ENCODE measurements around the gene GRHL3.

The GRHL3 gene

DNA sequence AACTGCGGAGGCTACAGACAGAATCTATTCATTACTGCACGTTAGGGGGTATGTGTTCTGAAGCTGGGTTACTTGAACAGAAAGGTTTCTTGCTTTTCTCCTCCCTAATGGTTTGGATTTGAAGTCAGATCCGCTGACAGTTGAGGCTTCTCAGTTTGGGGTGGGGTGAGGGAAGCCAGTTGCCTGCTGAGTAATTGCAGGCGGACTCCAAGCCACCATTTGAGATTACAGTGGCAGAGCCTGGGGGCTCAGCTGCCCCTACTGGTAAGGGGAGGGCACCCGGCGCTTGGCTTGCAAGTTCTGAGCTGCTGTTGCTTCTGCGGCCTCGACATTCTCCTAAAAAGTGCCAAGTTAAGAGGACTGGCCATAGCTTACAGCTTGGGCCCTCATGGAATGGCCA, 2.0 kb downstream of the GRHL3 start:
- no peak for TF ChIP-seq GATA2 (IDR thresholded peaks at IDR 0.05; ENCODE audit: low read depth, low read length)
- TF ChIP-seq GATA3 (IDR thresholded peaks at IDR 0.05; ENCODE audit: low read depth, low read length) = no peak

DNA sequence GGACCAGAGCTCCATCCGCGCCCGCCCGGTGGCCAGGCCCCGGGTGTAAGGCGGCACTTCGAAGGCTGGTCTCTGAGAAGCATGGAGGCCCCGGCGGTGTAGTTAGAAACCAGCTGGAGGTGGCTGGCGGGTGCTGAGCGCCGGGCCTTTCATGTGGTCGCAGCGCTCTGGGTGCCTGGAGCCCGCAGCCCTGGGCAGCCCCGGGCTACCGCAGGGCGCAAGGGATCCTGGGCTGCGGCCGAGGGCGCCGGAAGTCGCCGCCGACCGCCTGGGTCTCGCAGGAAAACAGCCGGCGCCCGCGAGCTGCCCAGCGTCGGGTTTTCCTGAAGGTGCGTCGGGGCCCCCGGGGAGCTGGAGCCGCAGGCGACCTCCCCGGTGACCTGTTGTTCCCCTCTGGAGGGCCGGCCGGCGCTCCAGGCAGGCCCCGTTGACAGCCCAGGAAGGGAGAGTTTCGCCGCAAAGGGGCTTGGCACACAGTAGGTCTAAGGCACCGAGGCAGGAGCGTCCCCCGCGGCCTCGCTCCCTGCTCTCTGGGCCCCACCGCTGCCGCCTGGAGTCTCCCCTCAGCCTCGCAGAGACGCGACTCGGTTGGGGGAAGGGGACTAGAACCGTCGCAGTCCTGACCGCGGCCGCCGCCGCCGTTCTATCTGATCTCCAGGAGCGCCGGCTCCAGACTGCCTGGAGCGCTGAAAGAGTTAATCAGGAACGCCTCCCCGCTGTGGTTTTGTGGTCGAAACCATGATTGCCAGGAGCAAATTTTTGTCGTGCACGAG, 2.7 kb downstream of the GRHL3 start:
- TF ChIP-seq GATA2 (IDR thresholded peaks at IDR 0.05; ENCODE audit: low read depth, low read length) (no peak), GATA3 (IDR thresholded peaks at IDR 0.05; ENCODE audit: low read depth, low read length) (no peak)

DNA sequence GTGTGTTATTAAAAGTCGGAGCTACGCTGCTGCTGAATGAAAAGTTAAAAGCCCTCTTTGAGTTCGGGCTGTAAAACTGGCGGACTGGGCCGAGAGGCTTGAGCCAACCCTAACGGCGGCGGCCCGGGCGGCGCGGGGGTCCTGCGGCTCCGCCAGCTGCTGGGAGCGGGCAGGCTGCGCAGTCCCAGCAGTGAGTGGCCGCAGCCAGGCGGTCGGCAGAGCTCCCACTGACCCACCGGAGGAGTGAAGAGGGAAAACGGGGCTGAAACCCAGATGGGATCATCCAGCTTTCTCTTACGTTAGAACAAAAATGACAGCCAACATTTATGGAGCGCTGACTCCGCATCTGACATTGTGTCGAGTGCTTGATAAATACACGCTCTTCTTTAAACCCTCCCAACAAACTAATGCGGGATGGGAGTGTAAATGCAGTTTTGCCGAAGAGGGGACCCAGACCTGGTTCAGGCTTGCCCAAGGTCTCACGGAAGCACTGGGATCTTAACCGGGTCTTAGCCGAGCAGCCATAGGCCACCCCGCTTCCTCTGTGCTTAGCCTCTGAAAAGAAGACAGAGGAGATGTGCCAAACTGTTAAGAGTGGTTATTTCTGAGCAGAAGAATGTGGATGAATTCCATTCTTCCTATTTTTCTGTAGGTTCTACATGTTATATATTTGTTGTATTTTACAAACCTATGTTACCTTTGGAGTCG, 3.5 kb downstream of the GRHL3 start:
- no peak for TF ChIP-seq GATA3 (IDR thresholded peaks at IDR 0.05; ENCODE audit: low read depth, low read length)
- TF ChIP-seq GATA2 (IDR thresholded peaks at IDR 0.05; ENCODE audit: low read depth, low read length) = no peak

DNA sequence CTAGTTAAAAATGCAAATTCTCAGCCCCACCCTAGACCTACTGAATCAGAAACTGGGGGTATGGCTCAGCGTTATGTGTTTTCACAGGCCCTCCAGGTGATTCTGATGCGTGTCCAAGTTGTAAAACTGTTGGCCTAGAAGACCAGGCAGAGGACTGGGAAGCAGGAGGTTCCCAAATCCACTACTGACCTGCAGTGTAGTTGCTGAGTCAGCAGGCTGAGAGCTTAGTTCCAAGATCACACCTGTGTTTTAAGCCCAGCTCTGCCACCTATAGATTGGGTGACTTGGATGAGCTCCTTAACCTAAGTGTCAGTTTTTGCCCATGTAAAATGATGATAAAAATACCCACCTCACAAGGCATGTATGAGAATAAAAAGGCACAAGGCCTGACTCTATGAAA, 4.1 kb downstream of the GRHL3 start:
- no peak for TF ChIP-seq GATA2 (IDR thresholded peaks at IDR 0.05; ENCODE audit: low read depth, low read length)
- TF ChIP-seq GATA3 (IDR thresholded peaks at IDR 0.05; ENCODE audit: low read depth, low read length) = no peak

DNA sequence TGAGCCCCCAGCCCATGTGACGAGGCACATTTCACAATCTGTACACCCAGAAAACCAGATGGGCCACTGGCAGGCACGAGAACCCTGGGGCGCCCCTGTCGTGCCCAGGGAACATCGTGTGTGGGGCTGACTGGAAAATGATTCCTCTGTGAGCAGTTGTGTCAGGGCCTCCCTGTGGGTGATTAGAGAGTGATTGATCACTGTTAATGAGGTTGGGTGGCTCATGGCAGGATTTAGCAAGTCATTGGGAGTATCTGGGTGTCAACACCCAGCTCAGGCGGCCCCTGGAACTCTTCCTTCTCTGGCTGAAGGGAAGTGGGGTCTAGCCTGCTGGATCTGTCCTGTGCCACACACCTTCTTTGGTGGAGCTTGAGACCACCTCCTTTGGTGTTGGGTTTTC, 5.7 kb downstream of the GRHL3 start:
- TF ChIP-seq GATA2 (IDR thresholded peaks at IDR 0.05; ENCODE audit: low read depth, low read length) = no peak
- no peak for TF ChIP-seq GATA3 (IDR thresholded peaks at IDR 0.05; ENCODE audit: low read depth, low read length)

DNA sequence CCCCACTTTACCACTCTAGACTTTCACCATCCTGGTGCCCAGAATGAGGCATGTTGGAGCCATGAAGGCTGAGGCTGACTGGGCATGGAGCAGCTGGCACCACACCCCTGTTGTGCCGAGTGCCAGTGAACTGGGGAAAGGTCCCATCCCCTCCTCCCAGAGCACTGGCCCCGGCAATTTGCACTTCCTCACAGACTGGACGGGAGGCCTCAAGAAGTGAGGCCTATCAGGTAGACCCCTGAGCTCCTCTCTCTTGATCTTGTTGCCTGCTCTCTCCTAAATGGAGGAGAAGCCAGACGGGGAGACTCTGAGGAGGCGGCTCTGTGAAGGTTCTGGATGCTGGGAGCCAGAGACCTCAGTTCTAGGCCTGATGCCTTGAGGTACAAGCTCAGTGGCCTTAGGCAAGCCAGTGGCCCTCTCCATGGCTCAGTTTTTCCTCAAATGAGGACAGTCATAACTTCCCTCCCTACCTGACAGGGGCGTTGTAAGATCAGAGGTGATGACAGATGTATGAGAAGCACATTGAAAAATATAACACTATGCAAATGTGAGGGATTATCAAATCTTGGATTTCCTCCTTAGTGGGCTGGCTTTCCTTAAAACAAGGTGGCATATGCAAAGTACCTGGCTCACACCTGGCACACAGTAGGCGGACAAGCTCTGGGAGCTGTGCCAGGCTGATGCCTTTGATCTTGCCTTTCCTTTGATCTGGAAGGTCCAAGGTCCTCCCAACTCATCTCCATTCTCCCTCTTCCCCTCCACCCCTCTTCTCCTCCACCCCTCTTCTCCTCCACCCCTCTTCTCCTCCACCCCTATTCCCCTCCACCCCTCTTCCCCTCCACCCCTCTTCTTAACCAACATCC, 6.7 kb downstream of the GRHL3 start:
- no peak for TF ChIP-seq GATA2 (IDR thresholded peaks at IDR 0.05; ENCODE audit: low read depth, low read length)
- no peak for TF ChIP-seq GATA3 (IDR thresholded peaks at IDR 0.05; ENCODE audit: low read depth, low read length)

DNA sequence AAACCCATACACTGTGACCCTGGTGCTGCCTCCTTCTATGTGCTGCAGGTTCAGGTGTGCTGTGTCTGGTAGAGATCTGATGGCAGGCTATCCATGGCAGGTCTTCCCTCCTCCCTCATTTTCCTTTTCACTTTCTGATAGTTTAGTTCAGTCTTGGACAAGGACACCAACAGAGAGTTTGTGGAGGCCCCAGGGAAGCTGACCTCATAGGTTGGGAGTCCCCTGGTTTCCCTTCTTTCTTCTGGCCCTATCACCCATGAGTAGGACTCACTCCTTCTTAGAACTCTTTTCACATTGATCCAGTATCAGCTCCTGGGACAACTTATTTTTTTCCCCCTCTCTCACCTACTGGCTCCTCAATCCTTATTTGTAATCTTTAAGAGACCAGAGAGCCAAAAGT, 8.3 kb downstream of the GRHL3 start:
- TF ChIP-seq GATA2 (IDR thresholded peaks at IDR 0.05; ENCODE audit: low read depth, low read length) (no peak), GATA3 (IDR thresholded peaks at IDR 0.05; ENCODE audit: low read depth, low read length) (no peak)

DNA sequence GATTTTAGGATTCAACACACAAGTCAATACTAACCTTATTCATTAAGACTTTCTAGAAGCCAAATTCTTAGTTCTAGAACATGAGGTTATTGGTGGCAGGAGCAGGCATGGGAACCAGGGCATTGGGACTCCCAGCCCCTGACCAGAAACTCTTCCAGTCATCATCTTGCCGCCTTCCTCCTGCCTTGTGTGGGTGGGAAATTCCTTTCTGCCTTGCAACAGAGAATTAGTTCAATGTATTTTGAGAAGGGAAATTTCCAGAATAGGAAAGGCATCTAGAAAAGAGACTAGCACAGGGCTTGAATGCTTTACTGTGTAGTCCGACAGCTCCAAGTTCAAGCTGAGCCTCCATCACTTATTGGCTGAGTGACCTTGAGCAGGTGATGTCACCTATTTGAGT, 8.7 kb downstream of the GRHL3 start:
- TF ChIP-seq GATA2 (IDR thresholded peaks at IDR 0.05; ENCODE audit: low read depth, low read length) = no peak
- TF ChIP-seq GATA3 (IDR thresholded peaks at IDR 0.05; ENCODE audit: low read depth, low read length) = no peak

DNA sequence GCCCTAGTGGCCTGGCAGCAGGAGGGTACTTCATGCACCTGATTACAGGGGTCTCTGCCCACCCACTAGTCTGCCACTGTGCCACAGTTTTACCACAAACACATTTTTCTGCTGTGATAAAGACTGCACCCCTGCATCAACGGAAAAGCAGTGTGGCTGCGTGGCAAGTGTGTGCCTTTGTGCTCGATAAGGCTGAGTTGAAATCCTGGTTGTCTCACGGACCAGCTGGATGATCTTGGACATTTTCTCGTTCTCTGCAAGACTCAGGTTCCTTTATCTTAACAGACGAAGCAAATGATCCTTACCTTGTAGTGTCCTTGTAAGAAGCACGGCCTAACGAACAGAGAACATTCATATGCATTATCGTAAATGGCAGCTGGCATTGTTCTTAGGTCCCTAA, 10.2 kb downstream of the GRHL3 start:
- TF ChIP-seq GATA3 (IDR thresholded peaks at IDR 0.05; ENCODE audit: low read depth, low read length) (no peak), GATA2 (IDR thresholded peaks at IDR 0.05; ENCODE audit: low read depth, low read length) (no peak)

DNA sequence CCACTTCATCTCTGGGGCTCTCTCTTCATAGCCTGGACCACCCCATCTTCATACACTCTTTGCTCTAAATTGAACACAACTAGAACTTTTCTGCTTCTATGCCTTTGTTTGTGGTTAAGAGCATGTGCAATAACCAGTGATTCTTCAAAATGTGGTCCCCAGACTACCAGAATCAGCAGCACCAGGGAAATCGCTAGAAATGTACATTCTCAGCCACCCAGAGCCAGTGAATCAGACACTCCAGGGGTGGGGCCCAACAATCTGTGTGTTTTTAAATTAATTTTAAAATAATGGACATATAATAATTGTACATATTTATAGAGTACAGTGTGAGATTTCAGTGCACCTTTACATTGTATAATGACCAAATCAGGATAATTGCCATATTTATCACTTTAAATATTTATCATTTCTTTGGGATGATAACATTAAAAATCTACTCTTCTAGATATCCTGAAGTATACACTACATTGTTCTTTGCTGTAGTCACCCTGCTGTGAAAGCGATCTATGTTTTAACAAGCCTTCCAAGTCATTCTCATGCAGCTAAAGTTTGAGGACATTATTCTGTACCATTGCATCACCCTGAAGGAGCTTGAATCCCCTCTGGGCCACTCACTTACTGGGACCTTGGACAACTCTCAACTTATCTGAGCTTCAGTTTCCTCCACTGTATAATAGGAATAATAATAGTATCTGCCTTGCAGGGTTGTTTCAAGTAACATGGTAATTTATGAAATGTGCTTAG, 10.8 kb downstream of the GRHL3 start:
- TF ChIP-seq GATA2 (IDR thresholded peaks at IDR 0.05; ENCODE audit: low read depth, low read length) = no peak
- no peak for TF ChIP-seq GATA3 (IDR thresholded peaks at IDR 0.05; ENCODE audit: low read depth, low read length)

DNA sequence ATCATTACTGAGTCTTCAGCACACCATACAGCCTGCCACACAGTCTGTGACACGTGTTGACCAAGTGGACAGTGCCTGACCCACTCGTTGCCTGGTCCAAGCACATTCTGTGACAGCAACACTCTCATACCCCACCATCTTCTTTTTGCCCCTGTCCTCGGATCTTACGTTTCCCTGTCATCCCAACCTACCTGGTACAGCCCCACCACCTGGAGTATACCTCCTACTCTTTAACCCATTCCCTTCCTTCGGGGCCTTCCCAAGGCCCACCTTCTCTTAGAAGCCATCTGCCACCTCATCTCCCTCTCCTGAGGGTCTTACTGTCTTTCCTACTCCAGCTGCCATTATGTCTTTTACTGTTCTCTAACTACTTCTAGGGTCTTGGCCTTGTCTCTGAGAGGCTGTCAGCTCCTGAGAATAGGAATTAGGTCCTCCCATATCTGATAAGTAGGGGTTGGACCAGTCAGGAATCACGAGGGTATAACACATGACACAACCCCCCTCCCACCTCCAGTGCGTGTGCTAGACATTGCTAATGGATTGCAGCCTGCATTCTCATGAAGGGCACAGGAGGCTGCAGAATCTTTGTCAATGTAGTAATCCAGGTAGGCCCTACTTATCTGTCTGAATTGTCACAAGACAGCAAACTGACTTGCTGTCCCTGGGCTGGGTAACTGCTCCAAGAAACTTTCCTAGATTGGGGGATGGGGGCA, 13.0 kb downstream of the GRHL3 start:
- TF ChIP-seq GATA2 (IDR thresholded peaks at IDR 0.05; ENCODE audit: low read depth, low read length) (no peak), GATA3 (IDR thresholded peaks at IDR 0.05; ENCODE audit: low read depth, low read length) (no peak)

DNA sequence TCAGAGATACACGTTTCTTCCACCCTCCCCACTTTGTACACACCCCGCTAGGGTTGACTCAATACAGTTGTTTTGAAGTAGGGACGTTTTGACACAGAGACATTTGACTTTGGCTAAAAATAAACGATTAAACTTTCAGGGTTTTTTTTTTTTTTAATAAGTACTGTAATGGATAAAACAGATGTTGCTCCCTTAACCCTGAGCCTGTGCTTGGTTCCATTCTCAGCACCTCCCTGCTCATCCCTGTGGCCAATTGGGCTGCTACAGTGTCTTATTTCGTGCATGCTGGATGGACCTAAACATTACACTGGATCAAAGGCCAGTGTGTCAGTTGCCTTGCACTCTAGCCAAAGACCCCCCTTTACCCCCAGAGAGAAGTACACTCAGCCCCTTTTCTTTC, 16.9 kb downstream of the GRHL3 start:
- TF ChIP-seq GATA3 (IDR thresholded peaks at IDR 0.05; ENCODE audit: low read depth, low read length) (no peak), GATA2 (IDR thresholded peaks at IDR 0.05; ENCODE audit: low read depth, low read length) (no peak)

DNA sequence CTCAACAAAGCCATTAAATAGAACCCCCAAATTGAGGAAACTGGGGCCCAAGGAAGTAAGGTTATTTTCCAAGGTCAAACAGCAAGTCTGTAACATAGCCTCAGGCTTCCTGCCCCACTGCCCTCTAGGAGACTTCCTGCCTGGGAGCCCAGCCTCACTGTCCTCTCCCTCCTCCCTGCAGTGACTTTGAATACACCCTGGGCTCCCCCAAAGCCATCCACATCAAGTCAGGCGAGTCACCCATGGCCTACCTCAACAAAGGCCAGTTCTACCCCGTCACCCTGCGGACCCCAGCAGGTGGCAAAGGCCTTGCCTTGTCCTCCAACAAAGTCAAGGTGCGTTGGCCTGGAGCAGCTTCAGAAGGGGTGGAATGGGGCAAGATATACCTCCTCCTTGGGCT, 18.3 kb downstream of the GRHL3 start:
- no peak for TF ChIP-seq GATA3 (IDR thresholded peaks at IDR 0.05; ENCODE audit: low read depth, low read length)
- TF ChIP-seq GATA2 (IDR thresholded peaks at IDR 0.05; ENCODE audit: low read depth, low read length) = no peak
